Mucosa of rectum (tissue), 2 donors: Measurements from ENCODE around the gene PKNOX2.

Experiments used
- H3K27ac ChIP-seq, 2 donors: one replicate each; pipeline ENCODE4 v1.7.0; 2013; ENCODE audit warnings: inconsistent platforms in 2 of 2, low read depth in 2 of 2, low read length in 2 of 2
- H3K27me3 ChIP-seq, 2 donors: one replicate each; pipeline ENCODE4 v1.7.0; 2013; ENCODE audit warnings: low read length in 2 of 2; ENCODE audit not compliant: control insufficient read depth in 2 of 2, insufficient read depth in 2 of 2
- H3K36me3 ChIP-seq, 2 donors: one replicate each; pipeline ENCODE4 v1.7.0; 2013; ENCODE audit warnings: low read length in 2 of 2; ENCODE audit not compliant: control insufficient read depth in 2 of 2, insufficient read depth in 2 of 2
- H3K4me1 ChIP-seq, 2 donors: one replicate each; pipeline ENCODE4 v1.7.0; 2013; ENCODE audit warnings: low read length in 2 of 2, mild to moderate bottlenecking in 1 of 2; ENCODE audit not compliant: control insufficient read depth in 2 of 2, insufficient read depth in 2 of 2
- H3K4me3 ChIP-seq, 2 donors: one replicate each; pipeline ENCODE4 v1.7.0; 2013; ENCODE audit warnings: low read length in 2 of 2
- H3K9ac ChIP-seq, 2 donors: one replicate each; pipeline ENCODE4 v1.7.0; 2013; ENCODE audit warnings: low read length in 2 of 2, low read depth in 1 of 2, mild to moderate bottlenecking in 1 of 2
- H3K9me3 ChIP-seq, 2 donors: one replicate each; pipeline ENCODE4 v1.7.0; 2013; ENCODE audit warnings: low read length in 2 of 2; ENCODE audit not compliant: control insufficient read depth in 2 of 2
- donor health status: healthy.
- donor health status: Normal muscosa, but diverticular disease.

The PKNOX2 gene

DNA sequence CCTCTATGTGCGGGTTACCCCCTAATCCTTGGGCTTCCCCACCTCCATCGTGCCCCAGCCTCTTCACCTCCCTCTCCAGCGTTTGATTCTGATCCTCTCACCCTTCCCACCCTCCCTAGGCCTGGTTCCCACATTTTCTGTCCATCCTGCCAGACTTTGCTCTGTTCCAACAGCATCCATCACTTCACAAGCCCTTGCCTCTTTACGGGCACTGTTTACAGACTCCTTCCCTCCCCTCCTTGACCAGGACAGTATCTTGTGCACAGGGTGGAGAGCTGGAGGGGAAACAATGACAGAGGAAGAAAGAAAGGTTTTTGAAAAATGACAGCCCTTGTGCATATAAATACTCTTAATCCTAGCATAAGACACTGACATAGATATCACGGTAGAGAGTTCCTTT is 301.1 kb downstream of the PKNOX2 start:
- H3K36me3 ChIP-seq, result no peaks in the 10 kb centered on the region
- no peak overlapping the region for H3K27ac ChIP-seq
- no peak overlapping the region for H3K4me3 ChIP-seq

DNA sequence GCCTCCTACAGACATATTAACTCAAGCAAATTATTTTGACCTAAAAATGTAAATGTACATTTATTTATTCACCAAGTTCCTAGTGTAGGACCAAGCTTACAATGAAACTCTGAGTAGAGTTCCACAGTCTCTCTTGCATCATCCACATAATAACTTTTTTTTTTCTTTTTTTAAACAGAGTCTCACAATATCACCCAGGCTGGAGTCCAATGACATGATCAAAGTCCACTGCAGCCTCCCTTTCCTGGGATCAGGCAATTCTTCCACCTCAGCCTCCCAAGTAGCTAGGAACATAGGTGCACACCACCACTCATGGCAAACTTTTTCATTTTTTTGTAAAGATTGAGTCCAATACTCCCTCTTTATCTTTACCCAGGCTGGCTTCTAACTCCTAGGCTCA is 303.5 kb downstream of the PKNOX2 start:
- Histone ChIP-seq H3K27ac (no peak overlapping the region), H3K4me1 (no peaks in the 10 kb centered on the region), H3K9me3 (no peaks in the 10 kb centered on the region), H3K4me3 (no peak overlapping the region), H3K27me3 (no peaks in the 10 kb centered on the region), H3K36me3 (no peaks in the 10 kb centered on the region), H3K9ac (no peak overlapping the region)

More for the DNA sequence above, 301.1 kb downstream of the PKNOX2 start:
- H3K27me3 ChIP-seq, result no peaks in the 10 kb centered on the region
- no peaks in the 10 kb centered on the region for H3K4me1 ChIP-seq
- H3K9ac ChIP-seq, result no peak overlapping the region
- H3K9me3 ChIP-seq, result no peaks in the 10 kb centered on the region

DNA sequence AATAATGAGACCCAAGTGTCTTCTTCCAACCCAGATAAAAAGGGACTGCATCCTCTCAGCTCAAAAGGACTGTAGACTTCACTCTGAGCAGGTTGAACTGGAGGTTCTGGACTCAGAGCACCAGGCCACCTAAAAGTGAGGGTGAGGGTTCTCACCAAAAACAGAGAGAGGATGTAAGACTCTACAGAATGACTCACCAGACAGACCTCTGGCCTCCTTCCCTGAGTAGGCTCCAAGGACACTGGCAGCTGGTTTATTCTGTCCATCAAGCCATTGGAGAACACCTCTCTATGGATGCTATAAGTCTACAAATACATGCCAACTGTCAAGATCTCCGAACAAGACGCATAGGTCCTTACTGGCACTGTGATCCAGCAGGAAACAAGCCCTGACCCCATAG is 304.3 kb downstream of the PKNOX2 start:
- Histone ChIP-seq H3K27me3 (no peaks in the 10 kb centered on the region), H3K4me3 (no peak overlapping the region), H3K4me1 (no peaks in the 10 kb centered on the region), H3K9me3 (no peaks in the 10 kb centered on the region), H3K27ac (no peak overlapping the region), H3K9ac (no peak overlapping the region), H3K36me3 (no peaks in the 10 kb centered on the region)

DNA sequence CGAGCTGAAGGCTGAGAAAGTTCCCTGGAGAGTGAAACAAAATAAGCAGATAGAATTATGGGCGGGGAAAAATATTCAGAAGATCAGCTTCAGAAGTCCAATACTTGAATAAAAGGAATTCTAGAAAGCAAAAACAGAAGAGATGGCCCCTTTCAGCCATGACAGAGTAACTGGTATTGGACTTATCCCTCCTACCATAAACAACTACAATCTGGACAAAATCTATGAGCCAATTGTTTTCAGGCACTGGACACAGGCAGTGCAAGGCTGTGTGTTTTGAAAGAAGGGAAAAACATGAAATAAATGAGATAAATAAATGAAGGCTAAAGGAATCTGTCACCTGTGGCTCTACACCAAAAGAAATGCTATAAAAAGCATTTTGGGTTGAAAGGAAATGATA is 305.8 kb downstream of the PKNOX2 start:
- no peaks in the 10 kb centered on the region for H3K4me1 ChIP-seq
- no peak overlapping the region for H3K27ac ChIP-seq
- H3K4me3 ChIP-seq, result no peak overlapping the region
- no peaks in the 10 kb centered on the region for H3K36me3 ChIP-seq
- no peak overlapping the region for H3K9ac ChIP-seq
- no peaks in the 10 kb centered on the region for H3K9me3 ChIP-seq
- no peaks in the 10 kb centered on the region for H3K27me3 ChIP-seq

DNA sequence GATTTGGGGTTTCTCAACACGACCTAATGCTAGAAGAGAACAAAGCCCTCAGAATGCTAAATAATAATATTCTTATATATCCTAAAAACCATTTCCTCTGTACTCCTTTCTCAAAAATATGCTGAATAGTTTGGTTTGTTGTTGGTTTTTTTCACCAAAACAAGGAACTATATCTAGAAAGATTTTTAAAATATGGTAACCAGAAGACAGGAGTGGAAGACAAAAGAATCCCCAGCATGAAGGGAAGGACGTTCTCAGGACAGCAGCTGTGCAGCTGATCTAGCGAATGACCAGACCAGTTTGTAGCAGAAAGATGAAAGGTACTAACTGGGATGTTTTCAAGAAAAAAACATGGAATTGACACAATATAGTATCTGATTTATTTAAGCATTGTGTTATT is 312.2 kb downstream of the PKNOX2 start:
- Histone ChIP-seq H3K27ac (no peak overlapping the region), H3K9ac (no peak overlapping the region), H3K9me3 (no peaks in the 10 kb centered on the region), H3K27me3 (no peaks in the 10 kb centered on the region), H3K4me3 (no peak overlapping the region), H3K4me1 (no peaks in the 10 kb centered on the region), H3K36me3 (no peaks in the 10 kb centered on the region)

DNA sequence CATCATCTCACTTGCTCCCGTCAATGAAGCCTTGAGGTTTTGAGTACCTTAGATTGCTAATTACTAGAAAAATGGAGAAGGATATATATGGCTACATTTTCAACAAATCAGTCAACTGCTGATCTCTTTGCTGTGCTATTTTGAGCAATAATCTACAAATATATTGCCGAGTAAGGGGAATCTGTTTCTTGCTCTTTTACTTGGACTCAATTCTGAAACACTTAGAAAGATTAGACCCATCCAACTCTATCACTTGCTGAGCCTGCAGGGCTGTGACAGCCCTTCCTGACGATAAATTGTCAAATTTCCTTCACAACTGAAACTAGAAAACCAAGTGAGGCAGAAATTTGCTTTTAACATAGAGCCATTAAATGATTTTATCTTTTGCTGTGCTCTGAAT is 314.6 kb downstream of the PKNOX2 start:
- H3K36me3 ChIP-seq, result no peaks in the 10 kb centered on the region
- H3K4me1 ChIP-seq, result no peaks in the 10 kb centered on the region
- no peak overlapping the region for H3K4me3 ChIP-seq
- H3K27ac ChIP-seq, result no peak overlapping the region
- no peaks in the 10 kb centered on the region for H3K9me3 ChIP-seq
- no peaks in the 10 kb centered on the region for H3K27me3 ChIP-seq
- no peak overlapping the region for H3K9ac ChIP-seq

DNA sequence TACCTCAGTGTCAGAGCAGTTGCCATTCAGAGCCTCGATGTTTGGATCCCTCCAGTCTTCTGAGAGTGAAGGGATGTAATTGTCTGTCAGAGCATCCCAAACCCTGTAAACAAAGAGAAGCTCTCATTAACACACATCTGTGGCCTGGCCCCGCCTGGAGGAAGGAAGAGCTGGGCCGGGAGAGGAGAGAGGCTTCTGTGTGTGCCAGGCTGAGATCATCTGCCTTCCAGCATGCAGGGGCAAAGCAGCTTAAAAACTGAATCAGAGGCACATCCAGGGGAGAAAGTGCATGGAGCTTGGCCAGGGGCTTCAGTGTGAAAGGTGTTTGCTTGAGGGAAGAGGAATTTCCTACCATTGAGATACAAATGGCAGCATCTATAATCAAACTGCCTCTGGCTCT is 317.0 kb downstream of the PKNOX2 start:
- H3K9me3 ChIP-seq, result no peaks in the 10 kb centered on the region
- H3K9ac ChIP-seq, result no peak overlapping the region
- no peak overlapping the region for H3K4me3 ChIP-seq
- H3K36me3 ChIP-seq, result no peaks in the 10 kb centered on the region
- no peaks in the 10 kb centered on the region for H3K27me3 ChIP-seq
- H3K27ac ChIP-seq, result no peak overlapping the region
- no peaks in the 10 kb centered on the region for H3K4me1 ChIP-seq
